ENCODE results near the gene LINGO1. TPM values are rescaled to one million over a fixed set of nuclear protein-coding genes. Genes with fewer than 3 reads are reported as not detected.
A peak's percentile ranks its signal among the peaks of the same experiment; 100 is the strongest.

LINGO1 gene
- total and polyA plus RNA-seq, 2 of the 8 experiments (the other 6 are each of a cell fraction or from before 2014, with no cell fraction given) = 57.1 to 114 TPM

GRCh38 chr15:77633134-77633912 is 611 bp upstream of the LINGO1 start:
- peaks cover 3% of the 10 kb centered on the region in 2 experiments for H4K20me1 ChIP-seq (replicated peaks in 1 of 2; ENCODE audit: control insufficient read depth in 1 of 2, insufficient read depth in 2 of 2, low read length in 2 of 2)
- peak overlapping the region; percentile 82 for H3K56ac ChIP-seq (replicated peaks; ENCODE audit: insufficient read length, low read depth, low read length)
- H3K4me2 ChIP-seq (ENCODE audit: insufficient read depth in 1 of 2, low read depth in 2 of 2, low read length in 2 of 2) = peak overlapping the region; percentile 73 to 100
- peak overlapping the region; percentile 84 for H3K27ac ChIP-seq (ENCODE audit: low read depth, low read length)
- H3K36me3 ChIP-seq (ENCODE audit: control insufficient read depth in 2 of 4, insufficient read depth in 4 of 4, low read length in 3 of 4) = no peaks in the 10 kb centered on the region; a peak in 1 of 8 replicates
- no peak overlapping the region for H2AK5ac ChIP-seq (ENCODE audit: low read depth, low read length)
- peak overlapping the region; percentile 98 for H2BK120ac ChIP-seq (replicated peaks; ENCODE audit: low read depth, low read length)
- peak overlapping the region; percentile 99; the same call in 1 of the 2 replicates for H2BK20ac ChIP-seq (ENCODE audit: low read length)
- peak overlapping the region; percentile 58 to 68 (median 67) for H3K4me3 ChIP-seq (ENCODE audit: extremely low read depth in 1 of 4, insufficient read depth in 2 of 4, low read depth in 3 of 4, low read length in 4 of 4)
- no peaks in the 10 kb centered on the region; a peak in 1 of 7 replicates for H3K27me3 ChIP-seq (replicated peaks in 1 of 4; ENCODE audit: control insufficient read depth in 3 of 4, extremely low read depth in 1 of 4, insufficient read depth in 3 of 4, low read length in 3 of 4)
- no peak overlapping the region for H3K23ac ChIP-seq (ENCODE audit: insufficient read length)
- H3K9me3 ChIP-seq (ENCODE audit: insufficient read depth in 2 of 2, low read depth in 1 of 2, low read length in 1 of 2) = no peaks in the 10 kb centered on the region
- H3K14ac ChIP-seq (ENCODE audit: insufficient read length) = no peak overlapping the region
- H4K5ac ChIP-seq (ENCODE audit: insufficient read length, low read depth, low read length) = peak overlapping the region; percentile 97
- CTCF ChIA-PET (ENCODE audit: partially characterized antibody) = interaction anchor here (0.6 to 18.0 kb wide), 57 partner anchors 12 to 635 kb away, joined by 3 to 361 read pairs (median 4); no protein-coding TSS in a partner anchor
- H3K23me2 ChIP-seq (ENCODE audit: low read depth, low read length) = peaks cover 16% of the 10 kb centered on the region
- 1% methylated on average over 49 of the region's 55 CpGs; no CpG with 5 or more reads in 1 of the 2 experiments for WGBS, 2 experiments (ENCODE audit: extremely low coverage in 1 of 2, insufficient coverage in 1 of 2, insufficient read length in 1 of 2, insufficient replicate concordance in 2 of 2, low coverage in 1 of 2, low lambda C conversion rate in 2 of 2, missing lambda C conversion rate in 1 of 2)
- peaks cover 5% of the 10 kb centered on the region; the same call in 1 of the 2 replicates for H3K79me1 ChIP-seq (ENCODE audit: low read depth, low read length)
- H4K91ac ChIP-seq (replicated peaks; ENCODE audit: insufficient read length, low read length) = peak overlapping the region; percentile 99
- H2BK15ac ChIP-seq (ENCODE audit: low read length) = peak overlapping the region; percentile 100; the same call in 1 of the 2 replicates
- DNase-seq (ENCODE audit: low read depth in 1 of 2, low spot score in 2 of 2) (peak; percentile 87 to 99), FAIRE-seq (no peak)
- H3K4ac ChIP-seq (replicated peaks; ENCODE audit: insufficient read length, low read depth, low read length) = peak overlapping the region; percentile 95
- peak overlapping the region; percentile 99; the same call in 1 of the 2 replicates for H2BK5ac ChIP-seq (ENCODE audit: low read depth, low read length)
- peaks cover 22 to 48% (median 33%) of the 10 kb centered on the region in 4 experiments for H3K4me1 ChIP-seq (replicated peaks in 1 of 4; ENCODE audit: control insufficient read depth in 3 of 4, insufficient read depth in 4 of 4, low read length in 3 of 4)
- POLR2A ChIA-PET (ENCODE audit: partially characterized antibody) = interaction anchor here (0.7 to 10.0 kb wide), 21 partner anchors 10 to 1171 kb away, joined by 3 to 142 read pairs (median 4); no protein-coding TSS in a partner anchor
- H3K9ac ChIP-seq (replicated peaks in 1 of 4; ENCODE audit: extremely low read depth in 1 of 4, low read depth in 3 of 4, low read length in 3 of 4) = peak overlapping the region in 2 of 4 experiments; percentile 51 to 66; a peak in 5 of 7 replicates
- H3K79me2 ChIP-seq (ENCODE audit: control insufficient read depth in 1 of 2, insufficient read depth in 2 of 2, low read length in 2 of 2) = peaks cover 12 to 36% of the 10 kb centered on the region in 2 experiments
- H4K8ac ChIP-seq (ENCODE audit: extremely low read depth, insufficient read depth, low read length) = peak overlapping the region; percentile 95
- H3K18ac ChIP-seq (ENCODE audit: extremely low read depth, low read length) = peak overlapping the region; percentile 100
- H2BK12ac ChIP-seq (ENCODE audit: low read depth, low read length) = peak overlapping the region; percentile 97; the same call in 1 of the 2 replicates
- no peak overlapping the region for H2AFZ ChIP-seq (ENCODE audit: low read length)
- TF ChIP-seq HDAC6 (IDR thresholded peaks at IDR 0.05; ENCODE audit: low read depth, low read length) (no peak), MAFK (IDR thresholded peaks at IDR 0.05; ENCODE audit: low read depth, low read length) (no peak), CBX8 (IDR thresholded peaks at IDR 0.05; ENCODE audit: borderline replicate concordance, low read depth, low read length) (no peak), SP2 (IDR thresholded peaks at IDR 0.05; ENCODE audit: low read length) (no peak), CHD1 (IDR thresholded peaks at IDR 0.05; ENCODE audit: low read depth, low read length) (no peak), SIN3A (conservative IDR thresholded peaks at IDR 0.05 in 1 of 2, IDR thresholded peaks at IDR 0.05 in 1 of 2; ENCODE audit: low read depth in 1 of 2, low read length in 2 of 2) (0 out of 4 replicates have a peak, but pooled peaks of 1 of the 2 experiments have one; percentile 37), MAX (IDR thresholded peaks at IDR 0.05) (peak; percentile 6), HDAC2 (IDR thresholded peaks at IDR 0.05; ENCODE audit: borderline replicate concordance in 1 of 2, low read depth in 2 of 2, low read length in 2 of 2) (no peak), RFX5 (IDR thresholded peaks at IDR 0.05; ENCODE audit: borderline replicate concordance, low read depth, low read length) (no peak), BCL11A (IDR thresholded peaks at IDR 0.05; ENCODE audit: low read depth in 2 of 2, low read length in 2 of 2) (no peak)

All from H1 (cell line).